Measurements from ENCODE around the gene ZNF280C. TPM values are rescaled to one million over a fixed set of nuclear protein-coding genes. Genes with fewer than 3 reads are reported as not detected.

Gene ZNF280C
- total and polyA plus RNA-seq, 2 experiments from 2014 or later = 3.2 to 7.3 TPM

- Histone ChIP-seq H2AFZ (no peak overlapping the region), H3K9me2 (replicated peaks; ENCODE audit: insufficient read depth) (no peaks in the 10 kb centered on the region), H3K4me2 (no peak overlapping the region), H4K20me1 (ENCODE audit: insufficient read depth, poor library complexity, severe bottlenecking) (no peaks in the 10 kb centered on the region), H3K27me3 (no peaks in the 10 kb centered on the region), H3K79me2 (no peaks in the 10 kb centered on the region), H3K36me3 (replicated peaks; ENCODE audit: insufficient read depth, low read depth) (no peaks in the 10 kb centered on the region), H3K4me3 (no peak overlapping the region), H3K27ac (no peak overlapping the region), H3K4me1 (ENCODE audit: insufficient read depth) (no peaks in the 10 kb centered on the region), H3K9me3 (ENCODE audit: low read depth) (no peaks in the 10 kb centered on the region)
- no peak for DNase-seq (ENCODE audit: low spot score)
- TF ChIP-seq, protein P1, sequence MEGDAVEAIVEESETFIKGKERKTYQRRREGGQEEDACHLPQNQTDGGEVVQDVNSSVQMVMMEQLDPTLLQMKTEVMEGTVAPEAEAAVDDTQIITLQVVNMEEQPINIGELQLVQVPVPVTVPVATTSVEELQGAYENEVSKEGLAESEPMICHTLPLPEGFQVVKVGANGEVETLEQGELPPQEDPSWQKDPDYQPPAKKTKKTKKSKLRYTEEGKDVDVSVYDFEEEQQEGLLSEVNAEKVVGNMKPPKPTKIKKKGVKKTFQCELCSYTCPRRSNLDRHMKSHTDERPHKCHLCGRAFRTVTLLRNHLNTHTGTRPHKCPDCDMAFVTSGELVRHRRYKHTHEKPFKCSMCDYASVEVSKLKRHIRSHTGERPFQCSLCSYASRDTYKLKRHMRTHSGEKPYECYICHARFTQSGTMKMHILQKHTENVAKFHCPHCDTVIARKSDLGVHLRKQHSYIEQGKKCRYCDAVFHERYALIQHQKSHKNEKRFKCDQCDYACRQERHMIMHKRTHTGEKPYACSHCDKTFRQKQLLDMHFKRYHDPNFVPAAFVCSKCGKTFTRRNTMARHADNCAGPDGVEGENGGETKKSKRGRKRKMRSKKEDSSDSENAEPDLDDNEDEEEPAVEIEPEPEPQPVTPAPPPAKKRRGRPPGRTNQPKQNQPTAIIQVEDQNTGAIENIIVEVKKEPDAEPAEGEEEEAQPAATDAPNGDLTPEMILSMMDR (IDR thresholded peaks at IDR 0.05; ENCODE audit: poor library complexity) = no peak
- TF ChIP-seq EZH2phosphoT487 (IDR thresholded peaks at IDR 0.05; ENCODE audit: low read depth, severe bottlenecking, unreplicated experiment) = no peak
- TF ChIP-seq EZH2 (IDR thresholded peaks at IDR 0.05; ENCODE audit: borderline replicate concordance) = no peak
Measured at GRCh38 chrX:130253916-130254315, 14.8 kb downstream of the ZNF280C start.

- Histone ChIP-seq H3K9me3 (ENCODE audit: low read depth) (no peaks in the 10 kb centered on the region), H3K36me3 (replicated peaks; ENCODE audit: insufficient read depth, low read depth) (no peaks in the 10 kb centered on the region), H3K79me2 (no peaks in the 10 kb centered on the region), H3K9me2 (replicated peaks; ENCODE audit: insufficient read depth) (no peaks in the 10 kb centered on the region), H3K4me3 (no peak overlapping the region), H3K4me2 (no peak overlapping the region), H4K20me1 (ENCODE audit: insufficient read depth, poor library complexity, severe bottlenecking) (no peaks in the 10 kb centered on the region), H2AFZ (no peak overlapping the region), H3K27me3 (no peaks in the 10 kb centered on the region), H3K27ac (no peak overlapping the region), H3K4me1 (ENCODE audit: insufficient read depth) (no peaks in the 10 kb centered on the region)
- DNase-seq (ENCODE audit: low spot score) = no peak
- 90% methylated on average over 14 of the region's 14 CpGs for WGBS (ENCODE audit: low lambda C conversion rate, missing lambda C conversion rate)
- TF ChIP-seq EZH2phosphoT487 (IDR thresholded peaks at IDR 0.05; ENCODE audit: low read depth, severe bottlenecking, unreplicated experiment) (no peak), EZH2 (IDR thresholded peaks at IDR 0.05; ENCODE audit: borderline replicate concordance) (no peak)
- TF ChIP-seq, protein P1 (IDR thresholded peaks at IDR 0.05; ENCODE audit: poor library complexity) = no peak
Measured at GRCh38 chrX:130251671-130252070, 17.0 kb downstream of the ZNF280C start.

- Histone ChIP-seq H3K27me3 (no peaks in the 10 kb centered on the region), H3K4me1 (ENCODE audit: insufficient read depth) (no peaks in the 10 kb centered on the region), H3K4me3 (no peak overlapping the region), H2AFZ (no peak overlapping the region), H4K20me1 (ENCODE audit: insufficient read depth, poor library complexity, severe bottlenecking) (no peaks in the 10 kb centered on the region), H3K27ac (no peak overlapping the region), H3K4me2 (no peak overlapping the region), H3K9me3 (ENCODE audit: low read depth) (no peaks in the 10 kb centered on the region), H3K36me3 (replicated peaks; ENCODE audit: insufficient read depth, low read depth) (no peaks in the 10 kb centered on the region), H3K9me2 (replicated peaks; ENCODE audit: insufficient read depth) (no peaks in the 10 kb centered on the region), H3K79me2 (no peaks in the 10 kb centered on the region)
- no peak for TF ChIP-seq EZH2 (IDR thresholded peaks at IDR 0.05; ENCODE audit: borderline replicate concordance)
- TF ChIP-seq, protein P1 (IDR thresholded peaks at IDR 0.05; ENCODE audit: poor library complexity) = no peak
- TF ChIP-seq EZH2phosphoT487 (IDR thresholded peaks at IDR 0.05; ENCODE audit: low read depth, severe bottlenecking, unreplicated experiment) = no peak
- 77% methylated on average over 6 of the region's 6 CpGs for WGBS (ENCODE audit: low lambda C conversion rate, missing lambda C conversion rate)
- no peak for DNase-seq (ENCODE audit: low spot score)
Measured at GRCh38 chrX:130247996-130248395, 20.7 kb downstream of the ZNF280C start.

- no peak for TF ChIP-seq EZH2 (IDR thresholded peaks at IDR 0.05; ENCODE audit: borderline replicate concordance)
- TF ChIP-seq, protein P1 (IDR thresholded peaks at IDR 0.05; ENCODE audit: poor library complexity) = no peak
- Histone ChIP-seq H3K9me3 (ENCODE audit: low read depth) (no peaks in the 10 kb centered on the region), H3K4me3 (no peak overlapping the region), H3K4me1 (ENCODE audit: insufficient read depth) (no peaks in the 10 kb centered on the region), H3K27ac (no peak overlapping the region), H3K9me2 (replicated peaks; ENCODE audit: insufficient read depth) (no peaks in the 10 kb centered on the region), H3K4me2 (no peak overlapping the region), H3K79me2 (no peaks in the 10 kb centered on the region), H4K20me1 (ENCODE audit: insufficient read depth, poor library complexity, severe bottlenecking) (no peaks in the 10 kb centered on the region), H3K27me3 (no peaks in the 10 kb centered on the region), H2AFZ (no peak overlapping the region), H3K36me3 (replicated peaks; ENCODE audit: insufficient read depth, low read depth) (no peaks in the 10 kb centered on the region)
- no peak for DNase-seq (ENCODE audit: low spot score)
- 85% methylated on average over 2 of the region's 2 CpGs for WGBS (ENCODE audit: low lambda C conversion rate, missing lambda C conversion rate)
Measured at GRCh38 chrX:130246084-130246483, 22.6 kb downstream of the ZNF280C start.
